ENCODE measurements around the gene B4GALT5. TPM values are rescaled to one million over a fixed set of nuclear protein-coding genes. Genes with fewer than 3 reads are reported as not detected.

B4GALT5 gene
- total RNA-seq, 2 experiments from 2014 or later: 9.8 to 18.8 TPM

- intact Hi-C loops (cut with micrococcal nuclease; ENCODE audit: unreplicated experiment): no loop called here
- H3K9me2 ChIP-seq (ENCODE audit: insufficient read depth, low read length): no peaks in the 10 kb centered on the region
- ChIA-PET CTCF (ENCODE audit: unreplicated experiment) (no interaction called here), POLR2A (interaction anchor here (0.6 kb wide), 1 partner anchor 46 kb away, joined by 3 read pairs; no protein-coding TSS in a partner anchor)
- TF ChIP-seq EZH2phosphoT487 (IDR thresholded peaks at IDR 0.05; ENCODE audit: borderline replicate concordance, low read depth, low read length): no peak
- no peak for TF ChIP-seq CTCF (conservative IDR thresholded peaks at IDR 0.05; ENCODE audit: low read length)
- no peaks in the 10 kb centered on the region for H3K9me3 ChIP-seq (ENCODE audit: low read length)
- H4K20me1 ChIP-seq (ENCODE audit: insufficient read depth, low read length): no peaks in the 10 kb centered on the region
- H3K4me3 ChIP-seq (ENCODE audit: low read depth, low read length, poor library complexity, severe bottlenecking): no peak overlapping the region
- no peak overlapping the region for H3K27ac ChIP-seq (ENCODE audit: low read depth, low read length, poor library complexity, severe bottlenecking)
- H3K4me2 ChIP-seq (ENCODE audit: low read length): no peak overlapping the region
- no peaks in the 10 kb centered on the region for H3K36me3 ChIP-seq (ENCODE audit: insufficient read depth, low read length)
- no peak for DNase-seq (ENCODE audit: low spot score)
- no peaks in the 10 kb centered on the region for H3K79me2 ChIP-seq (ENCODE audit: insufficient read depth, low read depth, low read length)
- no peak overlapping the region for H2AFZ ChIP-seq (ENCODE audit: low read length)
- BruUV-seq (replicated peaks): no TSS peak
- H3K4me1 ChIP-seq (ENCODE audit: insufficient read depth, low read length, poor library complexity, severe bottlenecking): peaks cover 24% of the 10 kb centered on the region
Measured at GRCh38 chr20:49591217-49591865, 122.3 kb downstream of the B4GALT5 start.

GRCh38 chr20:49590163-49591017 is 123.3 kb downstream of the B4GALT5 start:
- H3K4me2 ChIP-seq (ENCODE audit: low read length): no peak overlapping the region
- CTCF ChIA-PET (ENCODE audit: unreplicated experiment): no interaction called here
- intact Hi-C loops (cut with micrococcal nuclease; ENCODE audit: unreplicated experiment): no loop called here
- no TSS peak for BruUV-seq (replicated peaks)
- no peak overlapping the region for H3K4me3 ChIP-seq (ENCODE audit: low read depth, low read length, poor library complexity, severe bottlenecking)
- no peaks in the 10 kb centered on the region for H3K36me3 ChIP-seq (ENCODE audit: insufficient read depth, low read length)
- H3K4me1 ChIP-seq (ENCODE audit: insufficient read depth, low read length, poor library complexity, severe bottlenecking): peaks cover 15% of the 10 kb centered on the region
- H3K9me2 ChIP-seq (ENCODE audit: insufficient read depth, low read length): no peaks in the 10 kb centered on the region
- POLR2A ChIA-PET: interaction anchor here (0.6 kb wide), 1 partner anchor 47 kb away, joined by 3 read pairs; no protein-coding TSS in a partner anchor
- TF ChIP-seq EZH2phosphoT487 (IDR thresholded peaks at IDR 0.05; ENCODE audit: borderline replicate concordance, low read depth, low read length) (no peak), CTCF (conservative IDR thresholded peaks at IDR 0.05; ENCODE audit: low read length) (no peak)
- no peak overlapping the region for H2AFZ ChIP-seq (ENCODE audit: low read length)
- H4K20me1 ChIP-seq (ENCODE audit: insufficient read depth, low read length): no peaks in the 10 kb centered on the region
- H3K79me2 ChIP-seq (ENCODE audit: insufficient read depth, low read depth, low read length): no peaks in the 10 kb centered on the region
- H3K27ac ChIP-seq (ENCODE audit: low read depth, low read length, poor library complexity, severe bottlenecking): no peak overlapping the region
- DNase-seq (ENCODE audit: low spot score): no peak
- H3K9me3 ChIP-seq (ENCODE audit: low read length): no peaks in the 10 kb centered on the region

- Histone ChIP-seq H3K4me3 (ENCODE audit: low read depth, low read length, poor library complexity, severe bottlenecking) (no peak overlapping the region), H3K79me2 (ENCODE audit: insufficient read depth, low read depth, low read length) (no peaks in the 10 kb centered on the region), H3K4me1 (ENCODE audit: insufficient read depth, low read length, poor library complexity, severe bottlenecking) (peaks cover 11% of the 10 kb centered on the region), H3K4me2 (ENCODE audit: low read length) (no peak overlapping the region), H3K27ac (ENCODE audit: low read depth, low read length, poor library complexity, severe bottlenecking) (no peak overlapping the region), H2AFZ (ENCODE audit: low read length) (no peak overlapping the region), H3K9me3 (ENCODE audit: low read length) (no peaks in the 10 kb centered on the region), H3K9me2 (ENCODE audit: insufficient read depth, low read length) (no peaks in the 10 kb centered on the region), H3K36me3 (ENCODE audit: insufficient read depth, low read length) (no peaks in the 10 kb centered on the region), H4K20me1 (ENCODE audit: insufficient read depth, low read length) (no peaks in the 10 kb centered on the region)
- ChIA-PET CTCF (ENCODE audit: unreplicated experiment) (no interaction called here), POLR2A (no interaction called here)
- TF ChIP-seq EZH2phosphoT487 (IDR thresholded peaks at IDR 0.05; ENCODE audit: borderline replicate concordance, low read depth, low read length): no peak
- TF ChIP-seq CTCF (conservative IDR thresholded peaks at IDR 0.05; ENCODE audit: low read length): no peak
- intact Hi-C loops (cut with micrococcal nuclease; ENCODE audit: unreplicated experiment): no loop called here
- BruUV-seq (replicated peaks): no TSS peak
- DNase-seq (ENCODE audit: low spot score): no peak
Measured at GRCh38 chr20:49589747-49590146, 123.9 kb downstream of the B4GALT5 start.
